Naive B cell (primary cell): Measurements from ENCODE around the gene SLC28A1. TPM values are rescaled to one million over a fixed set of nuclear protein-coding genes. Genes with fewer than 3 reads are reported as not detected.
"Not testable (repeated sequence)": the region's sequence is repeated elsewhere in the genome, so short reads cannot be mapped to it uniquely, and the experiment has no call there.

Source experiments
- ATAC-seq, 2 donors: fragments of 150-1000 bp; cut with Tn5 transposase; 2 replicates each; pipeline ENCODE4 v1.10.0; 2021; ENCODE audit warnings: low read depth in 2 of 2, mild to moderate bottlenecking in 2 of 2, moderate library complexity in 2 of 2
- DNase-seq: peaks from one replicate; pipeline ENCODE4 v3.0.0; 2022
- H3K27ac Mint-ChIP-seq, 6 donors: one replicate each; pipeline ENCODE4 v1.8.0; 2020 to 2022; ENCODE audit warnings: mild to moderate bottlenecking in 6 of 6, mixed read lengths in 6 of 6, moderate library complexity in 5 of 6, inconsistent platforms in 2 of 6
- H3K27me3 Mint-ChIP-seq, 3 donors: one replicate each; pipeline ENCODE4 v1.8.0; 2021 to 2022; ENCODE audit warnings: mixed read lengths in 3 of 3, mild to moderate bottlenecking in 1 of 3
- H3K36me3 Mint-ChIP-seq, 2 donors: one replicate each; pipeline ENCODE4 v1.8.0; 2020 to 2022; ENCODE audit warnings: mixed read lengths in 2 of 2, inconsistent platforms in 1 of 2, mild to moderate bottlenecking in 1 of 2
- H3K4me1 Mint-ChIP-seq, 3 donors: one replicate each; pipeline ENCODE4 v1.8.0; 2020 to 2022; ENCODE audit warnings: mixed read lengths in 3 of 3, inconsistent platforms in 1 of 3, mild to moderate bottlenecking in 1 of 3, moderate library complexity in 1 of 3
- H3K4me3 Mint-ChIP-seq, 8 donors: one replicate each; pipeline ENCODE4 v1.8.0; 2020 to 2022; ENCODE audit warnings: mild to moderate bottlenecking in 8 of 8, mixed read lengths in 8 of 8, moderate library complexity in 8 of 8, inconsistent platforms in 2 of 8
- H3K9me3 Mint-ChIP-seq, 7 donors: one replicate each; pipeline ENCODE4 v1.8.0; 2020 to 2022; ENCODE audit warnings: mixed read lengths in 7 of 7, mild to moderate bottlenecking in 5 of 7, inconsistent platforms in 2 of 7, moderate library complexity in 1 of 7
- polyA plus RNA-seq, 6 donors: library from polyadenylated mRNA; unstranded; fragments of 300-500 nt; fragmentation: Illumina TruSeq; gene quantifications; one replicate each; pipeline ENCODE4 v1.2.3, GENCODE V29; 2021; ENCODE audit warnings: low read depth in 6 of 6

The SLC28A1 gene
- polyA plus RNA-seq, 6 donors from 2014 or later, result not detected

DNA sequence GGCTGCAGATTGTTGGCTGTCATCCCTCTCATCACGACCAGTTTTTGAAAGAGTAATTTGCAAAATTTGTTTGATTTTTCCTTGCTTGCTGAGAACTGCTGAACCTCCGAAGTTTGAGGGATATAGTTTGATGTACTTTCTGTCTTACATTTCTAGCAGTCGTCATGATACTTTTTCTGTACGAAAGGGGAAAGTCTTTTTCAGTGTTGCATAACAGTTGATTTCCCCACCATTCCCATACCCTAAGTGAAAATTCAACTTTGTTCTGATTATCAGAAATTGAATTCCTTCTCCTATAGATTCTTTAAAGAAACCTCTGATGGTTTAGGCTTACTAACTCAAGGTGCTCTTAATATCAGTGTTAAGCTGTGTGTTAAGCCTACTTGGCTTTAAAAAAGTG, 98.8 kb downstream of the SLC28A1 start:
- H3K4me3 Mint-ChIP-seq, result peak overlapping the region in 7 of 8 donors; percentile 15 to 99 (median 95)
- no peak for DNase-seq
- H3K9me3 Mint-ChIP-seq, result no peaks in the 10 kb centered on the region
- H3K27me3 Mint-ChIP-seq, result no peaks in the 10 kb centered on the region
- ATAC-seq, result no peak
- peaks cover 7 to 57% (median 57%) of the 10 kb centered on the region in 3 donors for H3K4me1 Mint-ChIP-seq
- peak overlapping the region in 3 of 6 donors; percentile 54 to 94 (median 93) for H3K27ac Mint-ChIP-seq
- no peaks in the 10 kb centered on the region for H3K36me3 Mint-ChIP-seq

DNA sequence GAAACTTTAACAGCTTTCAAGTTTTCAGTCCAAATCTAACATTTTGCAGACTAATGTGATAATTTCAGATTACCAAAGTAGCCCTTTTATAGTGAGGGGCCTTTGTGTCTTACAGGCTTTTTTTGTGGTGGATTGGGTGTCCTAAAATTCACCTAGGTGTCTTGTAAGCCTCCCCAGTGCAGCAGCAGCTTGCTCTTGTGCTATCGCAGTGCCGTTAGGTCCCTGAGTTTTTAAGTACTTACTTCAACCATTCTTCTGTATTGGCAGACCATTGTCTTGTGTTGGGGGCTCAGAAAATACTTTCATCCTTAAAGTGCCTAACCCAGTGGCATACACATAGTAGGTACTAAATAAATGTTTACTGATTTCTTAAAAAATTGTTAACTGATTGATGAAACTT, 99.2 kb downstream of the SLC28A1 start:
- peaks cover 8 to 61% (median 58%) of the 10 kb centered on the region in 3 donors for H3K4me1 Mint-ChIP-seq
- H3K27ac Mint-ChIP-seq, result no peak overlapping the region
- no peaks in the 10 kb centered on the region for H3K36me3 Mint-ChIP-seq
- DNase-seq, result no peak
- ATAC-seq, result no peak
- H3K9me3 Mint-ChIP-seq, result no peaks in the 10 kb centered on the region
- no peaks in the 10 kb centered on the region for H3K27me3 Mint-ChIP-seq
- H3K4me3 Mint-ChIP-seq, result peak overlapping the region in 3 of 8 donors; percentile 83 to 98 (median 95)

GRCh38 chr15:84985158-84985557, 100.7 kb downstream of the SLC28A1 start:
- DNase-seq, result no peak
- Mint-ChIP-seq H3K27me3 (no peaks in the 10 kb centered on the region), H3K27ac (peak overlapping the region in 2 of 6 donors; percentile 30 to 81), H3K4me1 (peaks cover 14 to 62% (median 56%) of the 10 kb centered on the region in 3 donors), H3K36me3 (no peaks in the 10 kb centered on the region), H3K4me3 (peak overlapping the region in 1 of 8 donors; percentile 66), H3K9me3 (no peaks in the 10 kb centered on the region)
- no peak for ATAC-seq

DNA sequence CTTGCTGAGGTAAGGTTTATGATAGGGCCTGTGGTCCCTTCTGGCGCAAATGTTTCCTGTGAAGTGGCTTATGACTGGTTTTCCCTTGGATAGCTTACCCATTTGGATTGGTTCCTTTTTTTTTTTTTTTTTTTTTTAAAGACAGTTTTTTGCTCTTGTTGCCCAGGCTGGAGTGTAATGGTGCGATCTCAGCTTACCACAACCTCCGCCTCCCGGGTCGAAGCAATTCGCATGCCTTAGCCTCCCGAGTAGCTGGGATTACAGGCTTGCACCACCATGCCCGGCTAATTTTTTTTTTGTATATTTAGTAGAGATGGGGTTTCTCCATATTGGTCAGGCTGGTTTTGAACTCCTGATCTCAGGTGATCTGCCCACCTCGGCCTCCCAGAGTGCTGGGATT, 102.9 kb downstream of the SLC28A1 start:
- DNase-seq, ATAC-seq, H3K4me3 Mint-ChIP-seq, H3K36me3 Mint-ChIP-seq, H3K9me3 Mint-ChIP-seq, H3K27me3 Mint-ChIP-seq: not testable (repeated sequence)
- Mint-ChIP-seq H3K27ac (peak overlapping the region in 2 of 6 donors; percentile 27 to 32), H3K4me1 (peaks cover 31 to 78% (median 72%) of the 10 kb centered on the region in 3 donors)

DNA sequence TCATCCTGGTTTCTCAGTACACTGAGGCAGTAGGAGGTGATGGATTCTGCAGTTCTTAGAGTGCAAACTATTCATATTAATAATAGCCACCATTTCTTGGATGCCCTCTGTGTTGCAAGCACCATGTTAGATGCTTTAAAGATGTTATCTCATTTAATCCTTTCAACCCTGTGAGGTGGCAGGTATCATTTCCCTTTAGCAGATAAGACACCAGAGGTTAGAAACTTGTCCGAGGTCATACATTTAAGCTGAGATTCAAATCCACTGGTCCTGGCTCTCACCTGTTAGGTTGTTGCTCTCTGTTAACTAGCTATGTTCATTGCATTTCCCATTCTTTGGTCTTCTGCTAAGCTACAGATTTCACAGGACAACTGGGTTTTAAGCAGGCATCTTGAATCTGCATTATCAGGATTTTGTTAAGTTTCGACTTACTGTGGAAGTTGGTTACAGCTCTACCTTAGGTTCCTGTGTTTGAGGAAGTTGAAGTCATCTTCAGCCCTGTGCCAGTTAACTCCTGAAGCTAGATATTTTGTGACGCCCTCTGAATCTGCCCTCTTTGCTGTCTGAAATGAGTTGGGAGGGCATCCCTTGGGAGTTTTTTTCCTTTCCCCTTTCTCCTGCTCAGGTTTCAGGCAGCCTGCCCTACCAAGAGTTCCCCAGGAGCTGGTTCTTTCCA, 103.6 kb downstream of the SLC28A1 start:
- Mint-ChIP-seq H3K27me3 (no peaks in the 10 kb centered on the region), H3K36me3 (no peaks in the 10 kb centered on the region), H3K4me1 (peaks cover 36 to 76% (median 69%) of the 10 kb centered on the region in 3 donors), H3K4me3 (peak overlapping the region in 7 of 8 donors; percentile 28 to 73 (median 56)), H3K9me3 (no peaks in the 10 kb centered on the region), H3K27ac (peak overlapping the region in 5 of 6 donors; percentile 77 to 88 (median 83))
- DNase-seq (peak; percentile 25), ATAC-seq (peak; percentile 67 to 75)

GRCh38 chr15:84988909-84989644, 104.6 kb downstream of the SLC28A1 start:
- Mint-ChIP-seq H3K27ac (peak overlapping the region in 3 of 6 donors; percentile 3 to 88 (median 79)), H3K27me3 (no peaks in the 10 kb centered on the region), H3K9me3 (no peaks in the 10 kb centered on the region), H3K4me3 (peak overlapping the region in 2 of 8 donors; percentile 1 to 54), H3K4me1 (peaks cover 40 to 70% (median 62%) of the 10 kb centered on the region in 3 donors), H3K36me3 (no peaks in the 10 kb centered on the region)
- DNase-seq, result no peak
- ATAC-seq, result no peak

- no peak for ATAC-seq
- no peak for DNase-seq
- Mint-ChIP-seq H3K4me3 (no peak overlapping the region), H3K4me1 (peaks cover 41 to 63% (median 58%) of the 10 kb centered on the region in 3 donors), H3K27ac (peak overlapping the region in 2 of 6 donors; percentile 58 to 77), H3K36me3 (no peaks in the 10 kb centered on the region), H3K27me3 (no peaks in the 10 kb centered on the region), H3K9me3 (no peaks in the 10 kb centered on the region)
Measured at GRCh38 chr15:84990507-84990906, 106.0 kb downstream of the SLC28A1 start.

- peak overlapping the region in 5 of 6 donors; percentile 39 to 77 (median 58) for H3K27ac Mint-ChIP-seq
- peak; percentile 26 for DNase-seq
- H3K27me3 Mint-ChIP-seq, result no peaks in the 10 kb centered on the region
- ATAC-seq, result peak; percentile 80 to 84
- no peaks in the 10 kb centered on the region for H3K9me3 Mint-ChIP-seq
- H3K36me3 Mint-ChIP-seq, result no peaks in the 10 kb centered on the region
- peaks cover 41 to 59% (median 56%) of the 10 kb centered on the region in 3 donors for H3K4me1 Mint-ChIP-seq
- H3K4me3 Mint-ChIP-seq, result peak overlapping the region in 6 of 8 donors; percentile 1 to 52 (median 26)
Measured at GRCh38 chr15:84991014-84991712, 106.7 kb downstream of the SLC28A1 start.

DNA sequence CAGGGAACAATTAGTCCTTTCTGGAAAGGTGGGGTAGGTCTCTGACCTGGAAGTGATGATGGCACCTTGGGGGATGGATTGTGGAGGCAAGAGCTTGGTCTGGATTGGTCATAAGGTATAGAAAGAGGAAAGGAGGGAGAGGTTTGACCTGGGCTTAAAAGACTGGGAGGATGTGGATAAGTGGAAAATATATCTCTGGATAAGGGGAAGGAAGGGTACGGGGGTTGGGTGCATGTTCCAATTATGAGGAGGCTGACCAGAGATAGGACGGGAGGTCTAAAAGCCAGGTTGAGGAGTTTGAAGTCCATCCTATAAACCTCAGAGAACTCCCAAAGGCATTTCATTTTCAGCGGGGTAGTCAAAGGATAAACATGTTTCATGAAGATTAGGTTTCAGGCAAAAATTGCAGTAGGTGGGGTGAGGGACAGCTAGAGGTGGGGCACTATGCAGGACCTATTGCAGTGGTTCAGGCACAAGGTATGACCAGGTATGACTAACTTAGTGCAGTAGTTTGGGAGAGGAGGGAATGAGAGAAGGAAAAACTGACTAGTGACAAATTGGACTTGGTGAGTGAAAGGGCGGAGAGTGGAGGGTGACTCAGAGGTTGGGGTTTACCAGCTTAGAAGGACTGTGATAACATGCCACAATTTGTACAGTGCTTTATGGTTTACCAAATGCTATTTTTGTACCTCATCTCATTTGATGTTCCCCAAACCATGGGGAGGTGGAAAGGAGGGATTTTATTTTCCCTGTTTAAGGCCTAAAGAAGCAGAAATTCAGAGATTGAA, 107.9 kb downstream of the SLC28A1 start:
- no peak overlapping the region for H3K4me3 Mint-ChIP-seq
- H3K27me3 Mint-ChIP-seq, result no peaks in the 10 kb centered on the region
- H3K27ac Mint-ChIP-seq, result peak overlapping the region in 3 of 6 donors; percentile 54 to 77 (median 60)
- H3K36me3 Mint-ChIP-seq, result no peaks in the 10 kb centered on the region
- no peaks in the 10 kb centered on the region for H3K9me3 Mint-ChIP-seq
- DNase-seq (no peak), ATAC-seq (no peak)
- H3K4me1 Mint-ChIP-seq, result peaks cover 41 to 54% (median 47%) of the 10 kb centered on the region in 3 donors

Other genes starting within 250 kb of the SLC28A1 start
- gene WDR73, start 230.4 kb upstream of the SLC28A1 start, polyA plus RNA-seq, result 10 to 100 TPM; 15.0 to 22.2 (median 18.0) TPM
- 1 to 10 TPM; 3.1 to 8.2 (median 3.6) TPM for gene NMB, start 226.5 kb upstream of the SLC28A1 start, polyA plus RNA-seq
- 100 to 1,000 TPM; 107 to 142 (median 130) TPM for gene SEC11A, start 168.5 kb upstream of the SLC28A1 start, polyA plus RNA-seq
- 10 to 100 TPM in 1 of 6 donors, 1 to 10 TPM in 5; 2.2 to 21.4 (median 8.5) TPM for gene ZNF592, start 136.1 kb upstream of the SLC28A1 start, polyA plus RNA-seq
- gene ALPK3, start 67.3 kb upstream of the SLC28A1 start, polyA plus RNA-seq, result under 1 TPM in 2 of 6 donors, not detected in 4; 0.04 to 0.23 TPM
- gene PDE8A, start 97.2 kb downstream of the SLC28A1 start, polyA plus RNA-seq, result 1 to 10 TPM; 3.1 to 6.5 (median 4.0) TPM